Naive thymus-derived CD8-positive, alpha-beta T cell (primary cell): Measurements from ENCODE around the gene HMCN1. TPM values are rescaled to one million over a fixed set of nuclear protein-coding genes. Genes with fewer than 3 reads are reported as not detected.

Experiments used
- ATAC-seq, 2 donors: fragments of 150-1000 bp; cut with Tn5 transposase in 1 of 2; sonication (Bioruptor Pico), chemical (Tn5 transposase) in 1 of 2; 1 replicate in 1 of 2; 2 replicates in 1 of 2; pipeline ENCODE4 v1.10.0; 2021; ENCODE audit warnings: mild to moderate bottlenecking in 2 of 2, moderate library complexity in 2 of 2
- POLR2A ChIA-PET: fragments of 350-600 bp; sonication (Branson Sonifier 250); formaldehyde crosslinking; loops from one replicate; lab custom pipeline; 2021; ENCODE audit warnings: antibody characterized with exemption; lab: Charles Lee
- DNase-seq, 10 donors: peaks; one replicate each; pipeline versions ENCODE4 v3.0.0 to v3.0.0-alpha.2; 2020 to 2022
- H3K27ac Mint-ChIP-seq, 10 donors: one replicate each; pipeline ENCODE4 v1.8.0; 2020 to 2022; ENCODE audit warnings: mild to moderate bottlenecking in 10 of 10, mixed read lengths in 10 of 10, moderate library complexity in 4 of 10, inconsistent platforms in 1 of 10
- H3K27me3 Mint-ChIP-seq, 5 donors: one replicate each; pipeline ENCODE4 v1.8.0; 2021 to 2022; ENCODE audit warnings: mixed read lengths in 5 of 5
- H3K36me3 Mint-ChIP-seq, 3 donors: one replicate each; pipeline ENCODE4 v1.8.0; 2020 to 2022; ENCODE audit warnings: mixed read lengths in 3 of 3, mild to moderate bottlenecking in 2 of 3, inconsistent platforms in 1 of 3
- H3K4me1 Mint-ChIP-seq, 4 donors: one replicate each; pipeline ENCODE4 v1.8.0; 2021 to 2022; ENCODE audit warnings: mixed read lengths in 4 of 4
- H3K4me3 Mint-ChIP-seq, 10 donors: one replicate each; pipeline ENCODE4 v1.8.0; 2020 to 2022; ENCODE audit warnings: mild to moderate bottlenecking in 10 of 10, mixed read lengths in 10 of 10, moderate library complexity in 6 of 10, inconsistent platforms in 1 of 10
- H3K9me3 Mint-ChIP-seq, 9 donors: one replicate each; pipeline ENCODE4 v1.8.0; 2020 to 2022; ENCODE audit warnings: mixed read lengths in 9 of 9, mild to moderate bottlenecking in 3 of 9, inconsistent platforms in 1 of 9, moderate library complexity in 1 of 9
- polyA plus RNA-seq, 3 donors: library from polyadenylated mRNA; unstranded; fragments of 300-500 nt; fragmentation: Illumina TruSeq; gene quantifications; one replicate each; pipeline ENCODE4 v1.2.3, GENCODE V29; 2021
- total RNA-seq, 8 experiments: library from RNA in 2 of 8; stranded (reverse) in 2 of 8; gene quantifications; one replicate each; pipeline ENCODE4 v1.2.3 and lab custom pipeline; 2021 to 2026

HMCN1 gene
- total and polyA plus RNA-seq, 5 experiments from 2014 or later: 0.14 to 0.26 TPM; not detected in 3

DNA sequence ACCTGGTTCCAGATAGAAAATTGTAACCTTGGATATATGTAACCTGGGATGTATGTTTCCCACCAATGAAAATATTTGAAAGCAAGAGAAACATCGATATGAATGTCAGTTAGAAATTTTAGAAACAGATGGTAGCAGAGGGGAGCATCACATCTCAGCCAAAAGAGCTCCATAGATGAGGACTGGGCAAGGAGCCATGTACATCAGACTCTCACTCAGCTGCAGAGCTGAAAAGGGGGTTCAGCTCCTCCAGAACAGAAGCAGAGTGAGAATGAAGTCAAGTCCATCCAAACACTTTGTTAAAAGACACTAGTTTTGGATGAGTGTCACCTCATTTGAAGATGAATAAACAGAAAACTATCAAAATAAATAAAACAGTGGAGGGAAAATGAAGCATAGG lies 202.4 kb downstream of the HMCN1 start:
- no peak for DNase-seq
- no peak overlapping the region for H3K27ac Mint-ChIP-seq
- ATAC-seq: no peak

DNA sequence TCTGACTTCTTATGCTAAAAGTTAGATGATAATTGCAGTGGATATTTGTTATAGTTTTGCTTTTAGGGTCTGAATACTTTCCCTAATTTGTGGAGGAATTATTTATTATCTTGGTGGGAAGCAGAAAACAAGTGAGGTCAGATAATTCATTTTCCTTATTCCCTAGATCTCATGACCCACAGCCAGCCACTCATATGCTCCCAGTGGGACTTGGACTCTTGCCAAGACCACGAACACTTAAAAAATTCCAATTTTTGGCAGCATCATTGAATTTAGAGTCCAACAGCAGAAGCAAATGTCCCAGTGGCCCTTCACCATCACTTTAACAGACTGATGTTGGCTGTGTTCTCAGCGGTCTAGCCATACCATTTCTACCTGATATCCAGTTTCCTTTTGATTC lies 204.2 kb downstream of the HMCN1 start:
- no peaks in the 10 kb centered on the region for H3K4me1 Mint-ChIP-seq
- H3K36me3 Mint-ChIP-seq: peaks cover 0 to 5% (median 0%) of the 10 kb centered on the region in 3 donors
- POLR2A ChIA-PET: no interaction called here
- peaks cover 0 to 15% (median 4%) of the 10 kb centered on the region in 9 donors for H3K9me3 Mint-ChIP-seq
- ATAC-seq (no peak), DNase-seq (no peak)
- no peak overlapping the region for H3K27ac Mint-ChIP-seq
- no peak overlapping the region for H3K4me3 Mint-ChIP-seq
- H3K27me3 Mint-ChIP-seq: peaks cover 0 to 6% (median 3%) of the 10 kb centered on the region in 5 donors

More for the DNA sequence above, 202.4 kb downstream of the HMCN1 start:
- no peaks in the 10 kb centered on the region for H3K4me1 Mint-ChIP-seq
- no peak overlapping the region for H3K4me3 Mint-ChIP-seq
- H3K36me3 Mint-ChIP-seq: peaks cover 0 to 5% (median 0%) of the 10 kb centered on the region in 3 donors
- POLR2A ChIA-PET: no interaction called here
- peaks cover 0 to 8% (median 6%) of the 10 kb centered on the region in 5 donors for H3K27me3 Mint-ChIP-seq
- peaks cover 0 to 15% (median 4%) of the 10 kb centered on the region in 9 donors for H3K9me3 Mint-ChIP-seq

DNA sequence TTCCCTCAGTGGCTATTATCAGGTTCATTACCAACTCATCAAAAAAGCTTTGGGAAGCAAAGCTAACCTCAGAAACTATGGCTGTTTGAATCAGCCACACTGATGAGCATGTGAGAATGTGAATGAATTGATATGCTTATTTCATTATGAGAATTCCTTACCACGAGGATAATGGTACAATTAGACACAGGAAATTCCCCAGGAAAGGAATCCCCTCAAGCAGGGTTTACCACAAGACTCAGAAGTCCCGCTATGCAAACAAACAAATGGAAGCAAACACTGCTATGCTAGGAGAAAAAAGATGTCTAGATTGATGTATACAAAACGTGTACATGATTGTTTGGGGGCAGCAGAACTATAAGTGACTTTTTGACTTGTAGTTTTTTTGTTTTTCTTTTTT lies 205.0 kb downstream of the HMCN1 start:
- Mint-ChIP-seq H3K4me3 (no peak overlapping the region), H3K36me3 (peaks cover 0 to 5% (median 0%) of the 10 kb centered on the region in 3 donors), H3K27me3 (peaks cover 0 to 8% (median 3%) of the 10 kb centered on the region in 5 donors), H3K9me3 (peaks cover 0 to 15% (median 4%) of the 10 kb centered on the region in 9 donors), H3K27ac (no peak overlapping the region), H3K4me1 (no peaks in the 10 kb centered on the region)
- POLR2A ChIA-PET: no interaction called here
- ATAC-seq (no peak), DNase-seq (no peak)

DNA sequence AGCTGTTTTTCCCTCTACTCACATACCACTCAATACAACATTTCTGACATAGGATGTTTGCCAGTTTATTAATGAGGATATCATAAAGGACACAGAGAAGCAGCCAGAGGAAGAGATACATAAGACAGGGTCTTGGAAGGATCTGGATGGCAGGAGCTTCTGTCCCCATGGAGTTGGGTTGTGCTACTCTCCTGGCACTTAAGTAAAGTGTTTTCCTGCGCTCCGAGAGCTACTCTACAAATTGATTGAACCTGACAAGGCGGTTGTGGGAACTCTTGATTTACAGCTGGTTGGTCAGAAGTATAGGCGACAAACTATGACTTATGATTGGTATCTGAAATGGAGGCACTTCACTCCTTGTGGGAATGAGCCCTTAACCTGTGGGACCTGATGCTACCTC lies 208.8 kb downstream of the HMCN1 start:
- H3K4me1 Mint-ChIP-seq: no peaks in the 10 kb centered on the region
- H3K36me3 Mint-ChIP-seq: no peaks in the 10 kb centered on the region
- H3K4me3 Mint-ChIP-seq: no peak overlapping the region
- H3K27ac Mint-ChIP-seq: no peak overlapping the region
- H3K27me3 Mint-ChIP-seq: peaks cover 0 to 8% (median 0%) of the 10 kb centered on the region in 5 donors
- POLR2A ChIA-PET: no interaction called here
- ATAC-seq (no peak), DNase-seq (no peak)
- peaks cover 0 to 4% (median 0%) of the 10 kb centered on the region in 9 donors for H3K9me3 Mint-ChIP-seq

DNA sequence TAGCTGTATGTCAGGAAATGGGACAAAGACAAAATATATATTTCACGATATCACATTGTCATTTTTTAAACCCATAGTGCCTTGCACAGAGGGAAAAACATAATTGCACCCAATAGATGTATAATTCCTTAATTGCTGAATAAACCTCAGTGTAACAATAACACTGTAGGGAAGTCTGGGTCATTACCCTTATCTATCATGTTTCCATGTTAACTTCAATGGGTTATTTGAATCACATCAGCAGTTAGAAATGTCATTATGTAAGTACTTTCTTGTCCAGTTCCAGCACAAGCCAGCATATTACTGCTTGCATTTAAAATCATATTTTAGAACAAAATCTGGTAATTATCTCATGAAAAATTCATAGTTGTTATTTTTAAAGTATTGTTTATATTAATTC lies 222.7 kb downstream of the HMCN1 start:
- no peaks in the 10 kb centered on the region for H3K36me3 Mint-ChIP-seq
- H3K4me3 Mint-ChIP-seq: no peak overlapping the region
- no peak for DNase-seq
- no peaks in the 10 kb centered on the region for H3K4me1 Mint-ChIP-seq
- H3K9me3 Mint-ChIP-seq: no peaks in the 10 kb centered on the region
- POLR2A ChIA-PET: no interaction called here
- no peak for ATAC-seq
- H3K27me3 Mint-ChIP-seq: peaks cover 4 to 22% (median 12%) of the 10 kb centered on the region in 5 donors
- H3K27ac Mint-ChIP-seq: no peak overlapping the region

DNA sequence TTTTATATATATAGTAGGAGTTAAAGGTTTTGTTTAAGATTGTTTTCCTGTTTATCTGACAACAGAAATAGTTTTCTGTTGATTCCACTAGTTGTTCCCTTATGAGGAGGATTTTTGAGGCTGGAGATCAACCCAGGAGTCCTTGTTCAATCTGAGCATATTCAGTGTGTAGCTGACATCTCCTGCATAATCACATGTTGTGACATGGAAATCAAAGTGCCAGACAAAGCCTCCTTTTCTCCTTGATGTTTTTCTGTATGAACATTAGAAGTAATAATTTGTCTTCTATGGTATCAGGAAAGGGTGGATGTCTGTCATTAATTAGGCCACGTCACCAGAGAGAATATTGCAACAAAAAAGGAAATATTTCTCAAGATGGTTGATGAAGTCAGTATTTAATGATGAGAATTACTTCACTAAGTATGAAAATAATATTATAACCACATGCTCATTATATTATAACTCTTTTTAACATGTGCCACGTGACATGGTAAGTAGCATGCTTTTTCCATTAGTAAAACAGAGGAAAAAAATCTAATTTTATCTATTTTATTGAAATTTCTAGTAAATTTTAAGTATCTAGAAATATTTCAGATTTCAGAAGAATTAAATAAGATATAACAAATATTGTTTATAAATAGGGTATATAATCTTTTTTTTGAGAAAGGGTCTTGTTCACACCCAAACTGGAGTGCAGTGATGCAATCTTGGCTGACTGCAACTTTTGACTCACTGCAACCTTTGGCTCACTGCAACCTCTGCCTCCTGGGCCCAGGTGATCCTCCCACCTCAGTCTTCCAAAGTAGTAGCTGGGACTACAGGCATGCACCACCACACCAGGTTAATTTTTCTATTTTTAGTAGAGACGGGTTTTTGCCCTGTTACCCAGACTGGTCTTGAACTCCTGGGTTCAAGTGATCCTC lies 223.5 kb downstream of the HMCN1 start:
- no peaks in the 10 kb centered on the region for H3K9me3 Mint-ChIP-seq
- H3K27me3 Mint-ChIP-seq: peaks cover 4 to 18% (median 11%) of the 10 kb centered on the region in 5 donors
- H3K4me1 Mint-ChIP-seq: no peaks in the 10 kb centered on the region
- H3K36me3 Mint-ChIP-seq: no peaks in the 10 kb centered on the region
- H3K4me3 Mint-ChIP-seq: no peak overlapping the region
- POLR2A ChIA-PET: no interaction called here
- ATAC-seq (no peak), DNase-seq (no peak)
- H3K27ac Mint-ChIP-seq: no peak overlapping the region

DNA sequence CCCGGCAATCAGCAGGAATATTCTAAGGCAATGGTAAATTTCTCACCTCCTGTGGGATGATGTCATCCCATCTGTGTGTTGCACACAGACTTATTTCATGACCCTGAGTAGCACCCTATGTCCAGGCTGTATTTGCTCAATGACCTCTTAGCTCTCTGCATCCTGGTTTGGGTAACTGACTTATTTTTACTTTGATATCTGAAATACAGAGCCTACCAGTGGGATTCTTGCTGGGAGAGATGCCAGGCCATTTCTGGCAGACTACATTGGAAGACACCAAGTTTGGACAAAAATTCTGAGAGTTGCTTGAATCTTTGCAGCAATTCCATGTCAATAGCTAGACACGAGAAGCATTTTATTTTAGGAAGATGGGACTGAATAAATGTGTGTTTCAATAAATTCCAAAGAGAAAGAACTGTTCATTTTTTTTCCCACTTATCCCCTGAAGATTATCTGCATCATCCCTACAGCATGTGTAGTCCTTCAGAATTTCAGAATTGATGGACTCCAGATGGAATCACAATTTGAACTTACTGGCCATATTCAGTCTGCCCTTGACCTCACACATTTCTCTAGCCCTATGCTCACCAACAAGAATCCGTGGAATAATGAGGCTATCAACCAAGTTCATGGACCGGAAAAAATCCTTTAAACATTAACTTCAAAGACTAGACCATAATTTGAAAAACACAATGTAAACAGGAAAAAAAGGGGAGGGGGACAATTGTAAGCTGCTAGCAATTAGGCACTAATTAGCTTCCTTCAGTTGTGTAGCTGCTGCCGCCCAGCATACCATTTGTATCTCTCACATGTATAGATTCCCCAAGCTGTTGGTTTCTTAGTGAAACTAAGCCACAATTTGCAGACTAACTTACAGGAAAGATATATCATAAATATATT lies 226.5 kb downstream of the HMCN1 start:
- Mint-ChIP-seq H3K27me3 (peaks cover 5 to 13% (median 8%) of the 10 kb centered on the region in 5 donors), H3K4me1 (no peaks in the 10 kb centered on the region), H3K4me3 (no peak overlapping the region), H3K36me3 (no peaks in the 10 kb centered on the region), H3K9me3 (no peaks in the 10 kb centered on the region), H3K27ac (no peak overlapping the region)
- ATAC-seq (no peak), DNase-seq (no peak)
- POLR2A ChIA-PET: no interaction called here

DNA sequence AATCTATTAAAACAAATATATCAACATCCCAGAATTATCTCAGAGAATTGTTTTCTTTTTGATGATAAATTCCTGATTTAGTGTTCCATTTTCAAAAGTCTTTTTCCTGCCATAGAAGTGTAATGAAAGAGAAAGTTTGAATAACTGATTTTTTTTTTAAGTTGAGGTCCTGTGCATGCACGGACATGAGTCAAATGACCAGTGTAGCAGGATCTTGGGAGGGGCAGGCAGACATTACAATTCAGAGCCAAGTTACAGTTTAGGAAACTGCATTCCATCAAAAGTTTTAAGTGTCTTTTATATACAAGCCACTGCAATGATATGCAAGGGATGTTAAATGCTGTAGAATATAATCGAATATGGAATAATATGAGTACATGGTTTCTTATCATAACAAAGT lies 227.5 kb downstream of the HMCN1 start:
- POLR2A ChIA-PET: no interaction called here
- Mint-ChIP-seq H3K36me3 (no peaks in the 10 kb centered on the region), H3K27ac (no peak overlapping the region), H3K4me3 (no peak overlapping the region), H3K27me3 (peaks cover 5 to 13% (median 8%) of the 10 kb centered on the region in 5 donors), H3K9me3 (no peaks in the 10 kb centered on the region), H3K4me1 (no peaks in the 10 kb centered on the region)
- ATAC-seq (no peak), DNase-seq (no peak)

DNA sequence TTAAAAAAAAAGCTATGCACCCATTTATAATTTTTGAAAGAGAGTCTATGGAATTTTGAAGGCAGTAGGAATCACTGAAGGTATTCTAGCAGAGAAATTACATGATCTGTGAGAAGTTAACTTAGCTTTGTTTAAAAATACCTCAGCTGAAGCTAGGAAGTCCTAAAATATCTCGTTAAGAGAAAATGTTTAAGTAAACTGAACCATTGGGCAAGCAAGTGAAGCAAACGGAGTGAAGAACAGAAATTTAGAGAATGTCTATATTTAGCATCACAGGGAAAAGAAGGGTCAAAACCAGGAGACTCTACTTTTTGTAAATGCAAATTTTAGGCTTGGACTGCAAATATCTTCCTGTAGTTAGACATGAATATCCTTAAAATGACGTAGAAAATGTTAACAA lies 230.8 kb downstream of the HMCN1 start:
- POLR2A ChIA-PET: no interaction called here
- Mint-ChIP-seq H3K27ac (no peak overlapping the region), H3K27me3 (peaks cover 5 to 13% (median 9%) of the 10 kb centered on the region in 5 donors), H3K9me3 (no peaks in the 10 kb centered on the region), H3K4me3 (no peak overlapping the region), H3K4me1 (no peaks in the 10 kb centered on the region), H3K36me3 (no peaks in the 10 kb centered on the region)
- DNase-seq (no peak), ATAC-seq (no peak)

DNA sequence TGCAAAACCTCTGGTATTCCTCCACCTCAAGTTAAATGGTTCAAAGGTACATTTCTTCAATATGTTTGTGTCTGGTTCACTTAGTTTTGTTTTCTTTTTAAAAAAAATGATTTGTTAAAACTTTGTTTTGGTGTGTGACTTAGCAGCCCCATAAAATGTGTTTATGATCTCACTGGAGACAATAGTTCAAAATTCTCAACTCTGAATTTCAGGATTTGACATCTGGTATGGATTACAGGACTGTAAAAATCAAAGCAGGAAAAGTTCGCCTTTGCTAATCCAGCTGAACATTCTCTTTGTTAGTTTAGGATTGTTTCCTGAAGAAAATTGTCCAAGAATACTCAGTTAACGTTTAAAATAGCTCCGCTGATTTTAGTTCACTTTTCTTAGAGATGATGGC lies 231.7 kb downstream of the HMCN1 start:
- POLR2A ChIA-PET: no interaction called here
- DNase-seq: no peak
- Mint-ChIP-seq H3K36me3 (no peaks in the 10 kb centered on the region), H3K9me3 (no peaks in the 10 kb centered on the region), H3K27ac (no peak overlapping the region), H3K4me1 (no peaks in the 10 kb centered on the region), H3K27me3 (peaks cover 3 to 10% (median 7%) of the 10 kb centered on the region in 5 donors), H3K4me3 (no peak overlapping the region)
- no peak for ATAC-seq

DNA sequence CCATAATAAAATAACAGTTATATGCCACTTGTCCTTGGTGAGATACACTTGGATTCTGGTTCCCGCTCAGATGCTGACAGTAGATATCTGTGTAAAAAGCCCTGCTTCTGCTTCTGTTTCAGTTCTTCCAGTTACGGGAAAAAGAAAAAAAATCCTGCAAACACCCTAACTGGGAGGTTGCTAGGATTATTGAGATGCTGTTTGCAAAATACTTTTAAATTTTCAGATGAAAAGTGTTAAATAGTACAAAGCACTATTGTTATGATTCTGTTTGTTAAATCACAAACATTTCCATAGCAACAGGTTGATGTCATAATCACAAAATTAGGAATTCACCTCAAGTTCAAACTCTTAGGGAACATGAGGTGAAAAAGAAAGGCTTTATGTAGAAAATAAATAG lies 232.3 kb downstream of the HMCN1 start:
- DNase-seq (no peak), ATAC-seq (no peak)
- POLR2A ChIA-PET: no interaction called here
- Mint-ChIP-seq H3K27me3 (peaks cover 2 to 9% (median 7%) of the 10 kb centered on the region in 5 donors), H3K9me3 (no peaks in the 10 kb centered on the region), H3K36me3 (no peaks in the 10 kb centered on the region), H3K4me1 (no peaks in the 10 kb centered on the region), H3K27ac (no peak overlapping the region), H3K4me3 (no peak overlapping the region)

DNA sequence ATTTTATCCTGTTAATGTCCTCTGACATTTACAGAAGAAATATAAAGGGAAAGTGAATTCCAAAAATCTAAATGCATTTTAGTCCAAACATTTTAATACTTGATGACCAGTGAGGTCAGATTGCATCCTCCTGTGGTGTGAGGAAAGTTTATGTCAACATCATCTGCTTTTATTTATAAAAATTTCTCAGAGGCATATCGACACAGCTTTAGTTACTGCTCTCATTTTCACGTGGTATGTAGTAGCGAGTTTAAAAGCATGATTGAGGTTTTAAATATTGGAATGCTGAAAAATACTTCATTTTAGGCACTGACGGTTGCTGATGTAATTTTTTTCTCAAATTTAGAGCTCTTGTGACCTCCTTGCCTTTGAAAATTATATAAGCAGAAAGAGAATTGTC lies 234.8 kb downstream of the HMCN1 start:
- POLR2A ChIA-PET: no interaction called here
- H3K36me3 Mint-ChIP-seq: no peaks in the 10 kb centered on the region
- no peak for DNase-seq
- no peaks in the 10 kb centered on the region for H3K9me3 Mint-ChIP-seq
- no peak overlapping the region for H3K4me3 Mint-ChIP-seq
- no peaks in the 10 kb centered on the region for H3K4me1 Mint-ChIP-seq
- H3K27me3 Mint-ChIP-seq: peaks cover 0 to 7% (median 3%) of the 10 kb centered on the region in 5 donors
- no peak for ATAC-seq
- H3K27ac Mint-ChIP-seq: no peak overlapping the region

DNA sequence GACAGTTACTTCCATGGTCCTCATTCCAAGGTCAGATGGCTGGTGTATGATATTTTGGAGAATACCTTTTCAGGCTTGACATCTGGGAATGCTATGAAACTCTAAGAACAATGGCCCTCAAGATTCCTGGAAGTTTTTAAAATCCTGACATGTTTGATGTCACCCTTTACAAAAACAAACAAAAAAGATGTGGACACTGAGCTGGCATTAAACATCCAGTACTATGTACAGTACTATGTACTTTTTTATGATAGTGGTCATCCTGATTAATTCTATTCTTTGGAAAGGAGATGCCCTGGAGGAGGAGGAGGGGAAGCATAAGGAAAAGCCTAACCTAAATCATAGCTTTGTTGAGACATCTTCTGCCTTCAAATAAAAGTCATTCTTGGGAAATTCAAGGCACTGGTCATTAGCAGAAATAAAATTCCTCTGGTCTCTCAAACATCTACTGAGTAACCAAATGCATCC lies 235.4 kb downstream of the HMCN1 start:
- H3K27me3 Mint-ChIP-seq: peaks cover 0 to 5% (median 2%) of the 10 kb centered on the region in 5 donors
- POLR2A ChIA-PET: no interaction called here

More for the DNA sequence above, 235.4 kb downstream of the HMCN1 start:
- no peaks in the 10 kb centered on the region for H3K9me3 Mint-ChIP-seq
- H3K27ac Mint-ChIP-seq: no peak overlapping the region
- H3K4me1 Mint-ChIP-seq: no peaks in the 10 kb centered on the region
- ATAC-seq (no peak), DNase-seq (no peak)
- H3K36me3 Mint-ChIP-seq: no peaks in the 10 kb centered on the region
- no peak overlapping the region for H3K4me3 Mint-ChIP-seq
